DOHH2 (cell line): ENCODE measurements around the gene PGBD5.

Experiments used
- CTCF ChIP-seq: fragments of 200-600 bp; sonication (generic); IDR thresholded peaks from one replicate; pipeline ENCODE4 v1.5.1; 2014; ENCODE audit warnings: antibody characterized with exemption, mild to moderate bottlenecking, low read depth, low read length; ENCODE audit not compliant: poor library complexity, severe bottlenecking
- EZH2phosphoT487 ChIP-seq: fragments of 200-600 bp; sonication (generic); IDR thresholded peaks from 2 replicates; pipeline ENCODE4 v1.6.1; 2017; ENCODE audit warnings: borderline replicate concordance, mild to moderate bottlenecking, antibody characterized with exemption, low read length, moderate library complexity, mixed read lengths

- TF ChIP-seq CTCF, result no peak
- no peak for TF ChIP-seq EZH2phosphoT487
Observed at GRCh38 chr1:230301322-230301721, 124.8 kb downstream of the PGBD5 start.
